ENCODE measurements around the gene CHN2. TPM values are rescaled to one million over a fixed set of nuclear protein-coding genes. Genes with fewer than 3 reads are reported as not detected.
"Not testable (repeated sequence)": the region's sequence is repeated elsewhere in the genome, so short reads cannot be mapped to it uniquely, and the experiment has no call there.

Gene CHN2
- polyA plus RNA-seq, 12 donors, result 10.0 to 19.2 (median 14.4) TPM; not detected in 1

GRCh38 chr7:29255199-29255878, 60.8 kb downstream of the CHN2 start:
- no peak for DNase-seq

DNA sequence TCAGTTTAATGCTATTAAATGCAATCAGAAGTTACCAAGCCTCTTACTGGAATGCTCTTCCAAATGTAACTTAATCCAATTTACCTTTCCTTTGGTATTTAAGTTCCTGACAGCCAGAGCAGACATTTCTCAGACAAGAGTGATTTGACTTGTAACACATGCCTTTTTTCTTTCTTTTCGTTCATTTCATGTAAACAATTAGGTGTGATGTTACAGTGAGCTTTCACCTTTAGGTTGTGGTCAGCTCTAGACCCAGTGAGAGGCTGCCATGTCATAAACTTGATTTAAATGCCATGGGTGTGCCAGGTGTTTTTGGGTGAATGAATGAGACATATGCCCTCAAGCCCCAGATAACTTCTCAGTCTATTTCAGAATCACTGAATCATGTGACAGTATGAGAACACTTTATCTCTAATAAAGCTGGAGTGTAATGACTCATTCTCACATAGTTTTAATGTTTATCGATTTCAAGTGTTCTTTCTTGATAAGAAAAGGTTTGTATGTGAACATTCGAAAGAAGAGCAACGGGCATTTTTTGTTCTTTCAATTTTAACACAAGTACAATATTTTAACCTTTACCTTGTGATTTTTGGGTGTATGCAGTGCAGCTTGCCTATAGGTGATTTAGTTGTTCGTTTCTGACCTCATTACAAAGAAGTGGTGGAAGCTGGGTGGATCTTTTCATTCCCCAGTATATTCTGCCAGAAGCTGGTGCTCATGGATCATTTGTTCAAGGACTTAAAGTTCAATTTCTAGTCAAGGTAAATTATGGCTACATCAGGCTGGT, 61.5 kb downstream of the CHN2 start:
- no peak for DNase-seq

DNA sequence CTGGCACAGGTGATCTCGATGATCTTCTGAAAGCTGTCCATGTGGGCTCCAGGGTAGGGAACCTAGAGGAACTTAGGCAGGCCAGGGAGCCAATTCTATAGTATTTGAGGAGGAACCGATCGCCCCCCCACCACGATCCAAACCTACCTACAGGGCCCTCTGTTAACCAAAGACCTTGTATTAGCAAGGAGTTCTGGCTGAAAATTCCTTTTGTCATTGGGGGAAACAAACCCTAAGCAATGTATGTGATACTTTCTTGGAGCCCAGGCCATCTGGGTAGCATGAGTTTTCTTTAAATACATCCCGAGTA, 62.1 kb downstream of the CHN2 start:
- DNase-seq, result no peak

DNA sequence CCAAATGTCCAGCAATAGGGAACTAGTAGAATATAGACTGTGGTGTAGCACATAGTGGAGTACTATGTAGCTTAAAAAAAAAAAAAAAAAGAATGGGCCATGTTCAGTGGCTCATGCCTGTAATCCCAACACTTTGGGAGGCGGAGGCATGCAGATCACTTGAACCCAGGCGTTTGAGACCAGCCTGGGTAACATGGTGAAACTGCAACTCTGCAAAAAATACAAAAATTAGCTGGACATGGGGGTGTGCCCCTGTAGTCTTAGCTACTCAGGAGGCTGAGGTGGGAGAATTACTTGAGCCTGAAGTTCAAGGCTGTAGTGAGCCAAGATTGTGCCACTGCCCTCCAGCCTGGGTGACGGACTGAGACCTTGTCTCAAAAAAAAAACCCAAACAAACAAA, 64.4 kb downstream of the CHN2 start:
- DNase-seq, result no peak

DNA sequence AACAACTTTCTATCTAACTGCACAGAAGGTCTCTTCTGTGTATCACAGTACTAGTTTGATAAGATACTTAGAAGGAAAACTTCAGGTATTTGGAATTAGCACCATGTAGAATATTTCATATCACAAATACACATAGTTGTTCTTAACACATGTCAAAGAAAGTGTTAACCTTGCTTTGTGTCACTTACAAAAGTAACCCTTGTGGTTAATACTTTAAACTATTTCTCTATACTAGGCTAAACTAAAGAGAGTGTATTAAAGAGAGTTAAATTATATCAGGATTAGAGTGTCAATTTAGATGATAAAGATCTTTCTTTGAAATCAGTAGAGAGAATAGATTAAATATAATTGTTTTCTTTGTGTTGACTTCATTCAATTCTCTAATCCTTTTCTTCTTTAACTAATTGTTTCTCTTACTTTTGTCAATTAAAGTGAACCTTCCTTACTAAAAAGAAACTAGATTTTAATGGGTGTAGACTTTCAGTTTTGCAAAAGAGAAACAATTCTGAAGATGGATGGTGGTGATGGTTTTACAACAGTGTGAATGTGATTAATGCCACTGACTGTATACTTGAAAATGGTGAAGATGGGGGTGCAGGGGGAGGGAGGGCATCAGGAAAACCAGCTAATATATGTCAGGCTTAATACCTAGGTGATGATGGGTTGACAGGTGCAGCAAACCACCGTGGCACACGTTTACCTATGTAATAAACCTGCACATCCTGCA, 67.8 kb downstream of the CHN2 start:
- no peak for DNase-seq

DNA sequence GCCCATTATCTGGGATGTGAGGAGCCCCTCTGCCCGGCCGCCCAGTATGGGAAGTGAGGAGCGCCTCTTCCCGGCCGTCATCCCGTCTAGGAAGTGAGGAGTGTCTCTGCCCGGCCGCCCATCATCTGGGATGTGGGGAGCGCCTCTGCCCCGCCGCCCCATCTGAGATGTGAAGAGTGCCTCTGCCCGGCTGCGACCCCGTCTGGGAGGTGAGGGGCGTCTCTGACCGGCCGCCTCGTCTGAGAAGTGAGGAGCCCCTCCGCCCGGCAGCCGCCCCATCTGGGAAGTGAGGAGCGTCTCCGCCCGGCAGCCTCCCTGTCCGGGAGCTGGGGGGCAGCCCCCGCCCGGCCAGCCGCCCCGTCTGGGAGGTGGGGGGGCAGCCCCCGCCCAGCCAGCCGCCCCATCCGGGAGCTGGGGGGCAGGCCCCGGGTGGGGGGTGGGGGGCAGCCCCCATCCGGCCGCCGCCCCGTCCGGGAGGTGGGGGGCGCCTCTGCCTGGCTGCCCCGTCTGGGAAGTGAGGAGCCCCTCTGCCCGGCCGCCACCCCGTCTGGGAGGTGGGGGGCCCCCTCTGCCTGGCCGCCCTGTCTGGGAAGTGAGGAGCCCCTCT, 69.1 kb downstream of the CHN2 start:
- not testable (repeated sequence) for DNase-seq

- no peak for DNase-seq
Observed at GRCh38 chr7:29265208-29265923, 70.8 kb downstream of the CHN2 start.

- no peak for DNase-seq
Observed at GRCh38 chr7:29269935-29270334, 75.4 kb downstream of the CHN2 start.

GRCh38 chr7:29270594-29271318, 76.2 kb downstream of the CHN2 start:
- DNase-seq, result no peak

DNA sequence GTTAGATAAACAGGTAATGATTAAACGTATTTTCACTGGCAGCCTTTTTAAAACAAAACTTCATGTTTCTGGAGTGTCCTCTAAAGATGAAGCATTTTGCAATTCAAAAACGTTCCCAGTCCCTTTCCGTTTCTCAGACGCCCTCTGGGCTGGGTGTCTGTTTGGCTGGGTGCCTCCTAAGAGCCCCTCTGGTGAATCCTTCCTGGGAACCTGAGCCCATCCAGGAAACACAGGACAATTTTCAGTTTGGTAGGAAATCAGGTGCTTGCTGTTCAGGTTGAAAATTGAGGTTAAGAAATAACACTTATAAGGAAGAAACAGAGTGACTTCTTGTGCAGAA, 76.7 kb downstream of the CHN2 start:
- no peak for DNase-seq

DNA sequence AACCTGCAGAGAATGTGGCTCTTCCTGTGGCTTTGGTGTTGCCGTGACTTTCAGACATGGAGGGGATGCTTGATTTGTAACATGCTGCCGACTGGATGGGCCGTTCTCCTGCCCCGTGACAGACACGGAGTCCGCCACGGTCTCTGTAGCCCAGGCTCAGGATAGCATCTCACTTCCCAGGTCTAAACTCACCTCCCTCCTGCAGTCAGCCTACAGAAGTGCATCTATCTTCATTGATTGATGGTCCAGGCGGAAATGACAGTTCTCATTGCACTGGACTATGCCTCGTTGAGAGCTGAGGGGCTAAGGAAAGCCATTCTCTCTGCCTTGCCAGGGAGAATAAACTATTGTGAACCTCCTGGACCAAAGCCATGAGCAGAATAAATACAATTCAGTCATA, 77.5 kb downstream of the CHN2 start:
- no peak for DNase-seq

DNA sequence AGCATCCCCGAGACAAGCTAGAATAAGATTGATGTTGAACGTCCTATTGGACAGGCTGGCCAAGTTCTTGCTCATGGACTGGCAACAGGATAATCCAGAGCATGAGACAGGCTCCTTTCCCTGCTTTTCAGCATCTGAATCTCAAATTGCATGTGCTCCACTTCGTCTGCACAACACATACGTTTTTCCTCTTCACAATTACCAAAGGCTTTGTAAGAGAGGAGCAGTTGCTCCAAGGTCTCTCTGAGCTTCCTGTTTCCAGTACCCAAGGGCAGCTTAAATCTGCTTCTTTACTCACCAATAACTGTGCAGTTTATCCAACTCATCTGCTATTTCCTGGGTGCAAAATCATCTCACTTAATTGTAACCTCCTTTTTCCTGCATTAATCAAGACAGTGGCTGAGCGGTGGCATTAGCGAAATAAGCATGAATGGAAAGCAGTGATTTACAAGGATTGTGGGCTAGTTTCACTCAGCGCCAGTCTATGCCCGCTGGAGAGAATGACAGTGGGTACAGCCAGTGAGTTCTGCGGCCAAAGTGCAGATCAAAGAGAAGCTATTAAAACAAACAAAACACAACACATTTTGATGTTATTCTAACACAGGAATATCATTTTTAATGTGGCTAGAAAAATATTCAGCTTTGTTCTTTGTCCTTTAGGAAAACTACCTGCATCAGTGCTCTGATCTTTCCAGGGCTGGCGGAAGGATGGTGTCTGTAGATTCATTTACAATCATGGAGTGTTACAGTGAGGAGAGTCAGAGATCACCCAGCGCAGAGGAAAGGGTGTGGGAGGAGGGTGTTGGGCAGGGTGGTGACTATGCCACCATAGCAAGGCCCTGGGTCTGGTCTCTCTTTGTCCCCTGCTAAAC, 79.8 kb downstream of the CHN2 start:
- peak; percentile 55 for DNase-seq

DNA sequence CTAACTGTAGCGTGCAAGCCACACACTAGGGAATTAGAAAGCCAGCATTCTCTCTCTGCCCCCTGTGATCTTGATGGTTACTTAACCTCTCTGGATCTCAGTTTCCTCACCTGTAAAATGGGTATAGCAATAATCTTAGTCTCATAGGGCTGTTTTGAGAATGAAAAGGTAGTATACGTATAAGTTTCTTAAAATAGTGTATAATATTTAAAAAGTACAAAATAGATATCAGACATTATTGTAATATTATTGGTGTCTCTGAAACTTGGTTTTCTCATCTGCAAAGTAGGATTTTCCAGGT, 80.4 kb downstream of the CHN2 start:
- DNase-seq, result no peak

GRCh38 chr7:29275493-29275892, 80.9 kb downstream of the CHN2 start:
- no peak for DNase-seq

DNA sequence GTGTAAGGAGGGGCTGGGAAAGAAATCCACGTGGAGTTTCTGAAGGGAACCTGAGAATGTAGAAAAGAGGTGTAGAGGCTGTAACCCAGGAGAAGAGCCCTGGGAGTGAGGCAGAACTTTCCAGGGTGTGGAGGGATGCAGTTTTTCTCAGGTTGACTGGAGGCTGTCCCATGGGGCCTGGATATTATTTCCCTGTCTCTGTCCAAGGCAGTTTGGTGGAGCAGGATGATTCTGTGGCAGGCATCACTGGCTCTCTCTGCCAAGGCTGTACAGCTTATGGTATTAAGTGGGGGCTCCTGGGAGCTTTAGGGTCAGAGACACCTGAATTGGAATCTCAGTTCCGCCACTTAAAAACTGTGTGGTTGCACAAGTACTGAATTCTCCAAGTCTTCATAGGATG, 81.6 kb downstream of the CHN2 start:
- DNase-seq, result no peak

DNA sequence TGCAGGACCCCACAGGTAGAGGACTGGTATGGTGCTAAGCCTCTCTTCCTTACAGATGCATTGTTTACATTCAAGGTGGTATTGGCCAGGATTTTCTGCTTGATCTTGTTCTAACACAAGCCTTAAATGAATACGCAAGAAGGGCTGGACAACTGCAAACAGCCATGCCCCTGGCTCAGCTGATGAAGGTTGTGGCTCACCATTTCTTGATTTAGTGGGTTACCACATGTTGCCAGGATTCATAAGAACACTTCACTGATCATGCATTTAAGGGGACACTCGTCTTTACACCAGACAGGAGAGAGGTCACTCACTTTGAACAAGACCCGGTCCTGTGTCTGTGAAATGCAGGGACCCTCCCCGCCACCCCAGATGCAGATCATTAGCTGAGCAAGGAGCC, 82.2 kb downstream of the CHN2 start:
- DNase-seq, result no peak

DNA sequence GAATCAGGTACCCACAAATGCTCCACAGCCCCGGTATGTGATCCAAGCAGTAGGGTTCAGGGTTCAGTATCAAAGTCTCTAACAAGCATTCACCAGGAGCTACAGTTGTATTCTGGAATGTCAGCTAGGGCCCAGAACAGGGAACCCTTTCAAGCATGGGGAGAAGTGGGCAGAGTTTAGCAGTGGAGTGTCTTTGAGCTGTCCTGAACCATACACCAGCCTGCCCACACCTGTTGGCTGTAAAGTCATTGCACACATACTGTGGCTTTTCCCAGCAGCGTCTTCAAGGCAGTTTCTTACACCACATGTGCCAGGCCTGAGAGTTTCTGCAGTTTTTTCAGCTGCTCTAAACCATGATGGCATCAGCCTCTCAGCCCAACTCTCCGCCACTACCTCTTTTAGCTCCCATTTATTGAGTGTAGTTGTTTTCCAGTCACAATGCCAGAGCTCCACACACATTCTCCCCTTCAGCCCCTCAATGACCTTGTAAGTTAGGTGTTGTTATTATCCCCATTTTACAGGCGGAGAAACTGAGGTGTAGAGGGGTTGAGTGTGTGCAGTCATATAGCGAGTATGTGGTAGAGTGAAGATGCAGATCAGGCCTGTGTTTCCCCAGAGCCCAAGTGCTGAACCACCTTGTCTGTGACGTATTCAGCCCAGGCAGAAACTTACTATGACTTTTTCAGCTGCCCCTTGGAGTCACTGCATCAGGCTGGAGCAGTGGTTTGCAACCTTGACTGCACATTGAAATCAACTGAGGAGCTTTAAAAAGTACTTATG, 83.1 kb downstream of the CHN2 start:
- DNase-seq, result no peak

DNA sequence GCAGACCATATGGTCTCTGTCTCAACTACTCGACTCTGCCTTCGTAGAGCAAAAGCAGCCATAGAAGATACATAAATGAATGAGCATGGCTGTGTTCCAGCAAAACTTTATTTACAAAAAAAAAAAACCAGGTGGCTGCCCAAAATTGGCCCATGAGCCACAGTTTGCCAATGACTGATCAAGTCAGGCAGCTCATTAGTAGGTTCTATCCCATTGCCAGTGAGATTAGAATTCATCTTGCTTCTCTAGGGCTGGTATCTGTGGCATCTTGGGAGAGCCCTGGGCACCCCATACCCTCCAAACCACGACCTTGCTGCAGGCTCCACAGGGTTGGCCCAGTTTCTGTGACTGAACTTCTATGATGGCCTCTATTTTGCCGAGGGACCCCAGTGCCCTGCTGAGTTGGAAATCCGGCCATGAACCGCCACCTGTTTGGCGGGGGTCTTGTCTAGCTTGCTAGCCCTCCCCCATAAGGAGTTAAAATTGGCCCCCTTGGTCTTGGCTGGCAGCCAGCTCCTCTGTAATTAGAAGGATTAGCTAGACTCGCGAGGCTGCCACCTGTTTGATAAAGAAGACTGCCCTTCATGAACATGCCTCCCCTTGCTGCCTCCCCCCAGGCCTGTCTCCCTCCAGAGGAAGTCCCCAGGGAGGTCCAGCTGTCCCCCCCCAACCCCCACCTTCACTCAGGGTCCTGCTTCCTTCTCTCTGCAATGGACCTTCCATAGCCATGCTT, 83.9 kb downstream of the CHN2 start:
- DNase-seq, result no peak
